Measurements from ENCODE around the gene COG8. TPM values are rescaled to one million over a fixed set of nuclear protein-coding genes. Genes with fewer than 3 reads are reported as not detected.

The COG8 gene
- total RNA-seq: 22.3 and 24.0 TPM in 2 replicates

DNA sequence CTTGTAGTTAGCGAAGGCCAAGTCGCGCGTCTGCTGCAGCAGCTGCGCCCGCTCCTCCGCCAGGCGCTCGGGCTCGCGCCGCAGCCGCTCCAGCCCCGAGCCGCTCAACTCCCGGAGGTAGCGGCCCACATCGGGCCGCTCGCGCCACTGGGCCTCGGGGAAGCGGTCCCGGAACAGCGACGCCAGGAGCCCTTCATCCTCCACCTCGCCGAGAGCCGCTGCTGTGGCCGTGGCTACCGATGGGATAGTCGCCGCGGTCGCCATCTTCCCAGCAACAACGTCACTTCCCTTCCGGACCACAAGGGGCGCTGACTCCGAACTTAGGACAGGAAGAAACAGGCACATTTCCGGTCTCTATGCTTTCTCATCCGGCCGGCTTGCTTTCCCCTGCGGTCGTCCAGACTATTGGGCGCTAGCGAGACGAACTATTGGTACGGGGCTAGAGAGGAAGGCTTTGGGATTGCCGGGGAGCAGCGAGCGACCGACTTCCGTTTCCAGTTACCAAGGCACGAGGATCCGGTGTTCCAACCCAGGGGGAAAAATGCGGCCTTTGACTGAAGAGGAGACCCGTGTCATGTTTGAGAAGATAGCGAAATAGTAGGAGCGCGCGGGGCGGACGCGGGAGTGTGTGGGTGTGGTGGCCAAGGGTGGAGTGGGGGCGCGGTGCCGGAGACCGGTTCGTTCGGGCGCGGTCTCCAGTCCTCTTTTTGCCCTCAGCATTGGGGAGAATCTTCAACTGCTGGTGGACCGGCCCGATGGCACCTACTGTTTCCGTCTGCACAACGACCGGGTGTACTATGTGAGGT, at the start of gene COG8, which contains the start of gene NIP7:
COG8 (minus strand) TSS at position 276 of the 806 bp plus-strand sequence; CDS start at position 264, 12 bp downstream.
NIP7 (plus strand) TSS at position 484 of the 806 bp plus-strand sequence; CDS start at position 542, 58 bp downstream.

GRCh38 chr16:69351309-69352027, 12.1 kb upstream of the COG8 start, which contains the start of gene TMED6:
TMED6 (minus strand) TSS chr16:69351786; CDS start chr16:69351753, 33 bp downstream.

DNA sequence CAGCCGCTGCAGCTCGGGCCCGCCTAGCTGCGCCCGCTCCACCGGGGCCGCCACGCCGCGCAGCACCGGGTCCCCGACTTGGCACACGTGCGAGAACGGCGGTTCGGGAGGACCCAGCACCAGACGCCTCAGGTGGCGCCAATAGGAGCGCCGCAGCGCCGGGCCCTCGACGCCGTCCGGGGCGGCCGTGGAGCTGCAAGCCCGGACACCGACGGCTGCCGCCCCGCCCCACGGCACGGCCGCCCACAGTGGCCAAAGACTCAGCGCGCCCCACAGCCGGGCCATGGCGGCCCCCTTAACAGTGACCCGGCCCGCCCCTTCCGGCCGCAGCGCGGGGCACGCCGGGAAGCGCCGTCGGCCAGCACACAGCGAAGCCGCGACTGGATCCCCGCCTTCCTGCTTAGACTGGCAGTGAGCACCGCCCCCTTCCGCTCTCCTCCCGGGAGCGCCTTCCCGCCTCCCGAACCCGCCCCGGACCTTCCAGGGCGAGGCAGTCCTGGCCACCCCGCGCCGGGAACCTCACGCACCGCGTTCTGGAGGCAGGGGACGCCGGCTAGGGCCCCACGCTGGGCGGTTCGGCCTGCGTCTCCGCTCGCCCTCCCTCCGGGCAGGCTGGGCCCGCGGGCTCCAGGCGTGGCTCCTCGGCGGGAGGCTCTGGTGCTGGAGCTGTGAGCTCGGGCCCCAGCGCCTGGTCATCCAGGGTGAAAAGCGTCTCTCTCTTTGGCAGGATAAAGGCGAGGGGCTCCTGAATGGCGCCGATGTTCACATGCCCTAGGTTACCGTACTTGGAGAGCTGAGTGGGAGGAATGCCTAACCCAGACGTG, 8.9 kb downstream of the COG8 start, which contains the start of gene PDF:
PDF (minus strand) TSS at position 303 of the 824 bp plus-strand sequence; CDS start at position 285, 18 bp downstream.

DNA sequence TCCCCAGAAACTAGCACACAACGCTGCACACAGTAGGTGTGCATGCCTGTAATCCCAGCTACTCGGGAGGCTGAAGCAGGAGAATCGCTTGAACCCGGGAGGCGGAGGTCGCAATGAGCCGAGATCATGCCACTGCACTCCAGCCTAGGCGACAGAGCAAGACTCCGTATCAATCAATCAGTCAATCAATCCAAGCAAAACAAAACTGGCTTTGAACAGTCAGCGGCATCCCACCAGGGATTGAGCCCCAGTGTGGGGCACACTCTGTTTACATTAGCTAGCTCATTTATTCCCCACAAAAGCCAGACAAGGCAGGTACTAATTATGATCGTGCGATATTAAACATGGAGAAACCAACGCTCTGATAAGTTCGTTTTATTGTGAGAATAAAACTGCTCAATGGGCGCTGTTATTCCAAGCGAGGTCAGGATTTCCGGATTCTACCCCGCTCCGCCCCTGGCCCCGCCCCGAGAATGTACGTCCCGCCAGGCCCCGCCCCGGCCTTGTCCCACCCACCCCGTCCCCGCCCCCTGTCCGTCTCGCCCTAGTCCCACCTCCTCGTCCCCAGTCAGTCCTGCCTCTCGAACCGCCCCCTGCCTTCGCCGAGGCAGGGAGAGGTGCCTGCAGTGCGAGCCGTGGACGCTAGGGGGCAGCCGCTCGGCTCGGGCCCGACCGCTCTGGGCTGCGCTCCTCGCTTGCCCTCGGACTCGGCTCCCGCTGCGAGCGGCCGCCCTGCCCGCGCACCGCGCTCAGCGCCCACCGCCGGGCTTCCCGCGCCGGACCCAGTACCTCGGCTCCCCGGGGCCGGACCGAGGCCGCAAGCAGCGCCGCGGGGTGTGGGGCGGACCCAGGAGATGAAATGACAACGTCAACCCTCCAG, 28.5 kb downstream of the COG8 start, which contains the start of gene VPS4A:
VPS4A (plus strand) TSS at position 698 of the 880 bp plus-strand sequence; CDS start at position 860, 162 bp downstream.

Other genes with a start within 250 kb of the COG8 start
- 0.32 and 0.69 TPM in 2 replicates for gene HAS3, start 233.9 kb downstream of the COG8 start, total RNA-seq
- gene CHTF8, start 207.0 kb downstream of the COG8 start, total RNA-seq: 23.1 and 43.5 TPM in 2 replicates
- gene UTP4, start 206.9 kb downstream of the COG8 start, total RNA-seq: 10.6 and 14.1 TPM in 2 replicates
- 37.8 and 67.1 TPM in 2 replicates for gene SNTB2, start 152.4 kb downstream of the COG8 start, total RNA-seq
- 25.9 and 28.1 TPM in 2 replicates for gene VPS4A, start 28.2 kb downstream of the COG8 start, total RNA-seq
- 6.7 and 7.1 TPM in 2 replicates for gene PDF, start 9.0 kb downstream of the COG8 start, total RNA-seq
- gene NIP7, start 208 bp upstream of the COG8 start, total RNA-seq: 13.6 and 17.8 TPM in 2 replicates
- gene TMED6, start 12.2 kb upstream of the COG8 start, total RNA-seq: not detected in 2 replicates
- gene TERF2, start 46.4 kb upstream of the COG8 start, total RNA-seq: 6.4 and 8.7 TPM in 2 replicates
- 40.3 and 46.7 TPM in 2 replicates for gene CYB5B, start 85.1 kb upstream of the COG8 start, total RNA-seq
- gene NFAT5, start 226.4 kb upstream of the COG8 start, total RNA-seq: 10.1 and 11.7 TPM in 2 replicates

Measured in bronchial smooth muscle cell (primary cell).